Activated naive CD4-positive, alpha-beta T cell treated with anti-CD3 and anti-CD28 coated beads, Interleukin-2, amount 50 U/mL, for 24 hours (primary cell): ENCODE data around the gene ZNF500.

Experiments
- H3K27ac Mint-ChIP-seq: one replicate; pipeline ENCODE4 v1.8.0; 2021; ENCODE audit warnings: mild to moderate bottlenecking, mixed read lengths
- H3K27me3 Mint-ChIP-seq: one replicate; pipeline ENCODE4 v1.8.0; 2021; ENCODE audit warnings: mixed read lengths
- H3K36me3 Mint-ChIP-seq: one replicate; pipeline ENCODE4 v1.8.0; 2021; ENCODE audit warnings: mixed read lengths
- H3K4me1 Mint-ChIP-seq: one replicate; pipeline ENCODE4 v1.8.0; 2021; ENCODE audit warnings: mixed read lengths
- H3K4me3 Mint-ChIP-seq: one replicate; pipeline ENCODE4 v1.8.0; 2021; ENCODE audit warnings: mild to moderate bottlenecking, mixed read lengths
- H3K9me3 Mint-ChIP-seq: one replicate; pipeline ENCODE4 v1.8.0; 2021; ENCODE audit warnings: mixed read lengths

ZNF500 gene

GRCh38 chr16:4766875-4767628, at the start of gene ZNF500:
ZNF500 (minus strand) TSS chr16:4767162; CDS start chr16:4765978, 1,184 bp downstream.
- H3K4me3 Mint-ChIP-seq = peak within 1 kb of the TSS; percentile 92
- no peaks in the 10 kb centered on the region for H3K9me3 Mint-ChIP-seq
- no peaks in the 10 kb centered on the region for H3K27me3 Mint-ChIP-seq
- no peaks in the 10 kb centered on the region for H3K36me3 Mint-ChIP-seq
- peak within 1 kb of the TSS; percentile 88 for H3K27ac Mint-ChIP-seq
- peaks cover 41% of the 10 kb centered on the region for H3K4me1 Mint-ChIP-seq

- Mint-ChIP-seq H3K4me3 (no peak overlapping the region), H3K27ac (no peak overlapping the region), H3K36me3 (peaks cover 10% of the 10 kb centered on the region), H3K4me1 (peaks cover 3% of the 10 kb centered on the region), H3K27me3 (no peaks in the 10 kb centered on the region), H3K9me3 (no peaks in the 10 kb centered on the region)
Observed at GRCh38 chr16:4814542-4815173, 47.7 kb upstream of the ZNF500 start.

- Mint-ChIP-seq H3K4me3 (no peak overlapping the region), H3K36me3 (peaks cover 10% of the 10 kb centered on the region), H3K9me3 (no peaks in the 10 kb centered on the region), H3K4me1 (peaks cover 3% of the 10 kb centered on the region), H3K27ac (no peak overlapping the region), H3K27me3 (no peaks in the 10 kb centered on the region)
Observed at GRCh38 chr16:4814046-4814445, 47.1 kb upstream of the ZNF500 start.

- Mint-ChIP-seq H3K9me3 (no peaks in the 10 kb centered on the region), H3K27me3 (no peaks in the 10 kb centered on the region), H3K27ac (no peak overlapping the region), H3K4me3 (no peak overlapping the region), H3K36me3 (peaks cover 6% of the 10 kb centered on the region), H3K4me1 (peaks cover 3% of the 10 kb centered on the region)
Observed at GRCh38 chr16:4813251-4814003, 46.5 kb upstream of the ZNF500 start.

- Mint-ChIP-seq H3K4me1 (peaks cover 3% of the 10 kb centered on the region), H3K36me3 (peaks cover 6% of the 10 kb centered on the region), H3K27ac (peak overlapping the region; percentile 10), H3K4me3 (no peak overlapping the region), H3K9me3 (no peaks in the 10 kb centered on the region), H3K27me3 (no peaks in the 10 kb centered on the region)
Observed at GRCh38 chr16:4811773-4812172, 44.8 kb upstream of the ZNF500 start.

- H3K36me3 Mint-ChIP-seq = peaks cover 6% of the 10 kb centered on the region
- H3K27ac Mint-ChIP-seq = no peak overlapping the region
- no peaks in the 10 kb centered on the region for H3K9me3 Mint-ChIP-seq
- peaks cover 3% of the 10 kb centered on the region for H3K4me1 Mint-ChIP-seq
- H3K27me3 Mint-ChIP-seq = no peaks in the 10 kb centered on the region
- H3K4me3 Mint-ChIP-seq = no peak overlapping the region
Observed at GRCh38 chr16:4811242-4811641, 44.3 kb upstream of the ZNF500 start.

- H3K27ac Mint-ChIP-seq = no peak overlapping the region
- peaks cover 9% of the 10 kb centered on the region for H3K4me1 Mint-ChIP-seq
- H3K9me3 Mint-ChIP-seq = no peaks in the 10 kb centered on the region
- no peaks in the 10 kb centered on the region for H3K27me3 Mint-ChIP-seq
- no peak overlapping the region for H3K4me3 Mint-ChIP-seq
- peaks cover 4% of the 10 kb centered on the region for H3K36me3 Mint-ChIP-seq
Observed at GRCh38 chr16:4806280-4806679, 39.3 kb upstream of the ZNF500 start.

- no peaks in the 10 kb centered on the region for H3K27me3 Mint-ChIP-seq
- H3K9me3 Mint-ChIP-seq = no peaks in the 10 kb centered on the region
- H3K4me3 Mint-ChIP-seq = no peak overlapping the region
- H3K36me3 Mint-ChIP-seq = peaks cover 4% of the 10 kb centered on the region
- no peak overlapping the region for H3K27ac Mint-ChIP-seq
- peaks cover 9% of the 10 kb centered on the region for H3K4me1 Mint-ChIP-seq
Observed at GRCh38 chr16:4805231-4805630, 38.3 kb upstream of the ZNF500 start.

- Mint-ChIP-seq H3K27ac (no peak overlapping the region), H3K36me3 (peaks cover 4% of the 10 kb centered on the region), H3K4me1 (peaks cover 9% of the 10 kb centered on the region), H3K9me3 (no peaks in the 10 kb centered on the region), H3K27me3 (no peaks in the 10 kb centered on the region), H3K4me3 (peak overlapping the region; percentile 62)
Observed at GRCh38 chr16:4803898-4804762, 37.2 kb upstream of the ZNF500 start.

GRCh38 chr16:4803401-4803844, 36.5 kb upstream of the ZNF500 start:
- Mint-ChIP-seq H3K27ac (peak overlapping the region; percentile 46), H3K36me3 (peaks cover 4% of the 10 kb centered on the region), H3K27me3 (no peaks in the 10 kb centered on the region), H3K4me1 (peaks cover 9% of the 10 kb centered on the region), H3K4me3 (peak overlapping the region; percentile 81), H3K9me3 (no peaks in the 10 kb centered on the region)

GRCh38 chr16:4802659-4803287, 35.8 kb upstream of the ZNF500 start:
- Mint-ChIP-seq H3K36me3 (peaks cover 4% of the 10 kb centered on the region), H3K4me1 (peaks cover 9% of the 10 kb centered on the region), H3K4me3 (peak overlapping the region; percentile 85), H3K27ac (no peak overlapping the region), H3K27me3 (no peaks in the 10 kb centered on the region), H3K9me3 (no peaks in the 10 kb centered on the region)

- Mint-ChIP-seq H3K27me3 (no peaks in the 10 kb centered on the region), H3K4me1 (peaks cover 9% of the 10 kb centered on the region), H3K4me3 (peak within 1 kb of the TSS; percentile 85), H3K36me3 (peaks cover 1% of the 10 kb centered on the region), H3K27ac (peak within 1 kb of the TSS; percentile 41), H3K9me3 (no peaks in the 10 kb centered on the region)
Observed at GRCh38 chr16:4801962-4802658, 35.1 kb upstream of the ZNF500 start, which contains the start of gene ROGDI. ROGDI (minus strand) TSS chr16:4802633; CDS start chr16:4802571, 62 bp downstream.

- H3K4me1 Mint-ChIP-seq = peaks cover 9% of the 10 kb centered on the region
- H3K27ac Mint-ChIP-seq = peak overlapping the region; percentile 41
- H3K4me3 Mint-ChIP-seq = peak overlapping the region; percentile 85
Observed at GRCh38 chr16:4801051-4801961, 34.3 kb upstream of the ZNF500 start.

More at GRCh38 chr16:4801051-4801961, 34.3 kb upstream of the ZNF500 start:
- Mint-ChIP-seq H3K27me3 (no peaks in the 10 kb centered on the region), H3K36me3 (peaks cover 1% of the 10 kb centered on the region), H3K9me3 (no peaks in the 10 kb centered on the region)
